SK-N-SH (cell line): ENCODE measurements around the gene TM2D1. TPM values are rescaled to one million over a fixed set of nuclear protein-coding genes. Genes with fewer than 3 reads are reported as not detected.

Experiments used
- CTCF ChIA-PET: fragments of 300-600, 350-600 bp; formaldehyde crosslinking; extraction: SDS; loops from one replicate; lab custom pipeline; 2021; lab: Yijun Ruan, JAX
- POLR2A ChIA-PET: fragments of 350-600 bp; sonication (Branson Sonifier 250); formaldehyde crosslinking; extraction: SDS; loops from one replicate; lab custom pipeline; 2020; ENCODE audit warnings: antibody characterized with exemption, inconsistent platforms; lab: Yijun Ruan, JAX
- DNase-seq: peaks from one replicate; pipeline ENCODE4 v3.0.0; 2012
- H2AFZ ChIP-seq: fragments of 200-600 bp; sonication (generic); 2 replicates; pipeline ENCODE4 v1.8.1; 2016; ENCODE audit warnings: antibody characterized with exemption, mild to moderate bottlenecking, low read depth
- H3F3A ChIP-seq: fragments of 200-600 bp; sonication (generic); replicated peaks from 2 replicates; pipeline ENCODE3; 2016; ENCODE audit warnings: antibody characterized with exemption, mild to moderate bottlenecking; ENCODE audit not compliant: insufficient read depth
- H3K27ac ChIP-seq, 2 experiments: fragments of 200-500 bp in 1 of 2; fragments of 200-600 bp in 1 of 2; sonication (Bioruptor generic) in 1 of 2; sonication (generic), shearing (Covaris generic) in 1 of 2; 2 replicates each; pipeline versions ENCODE4 v1.5.1 to v1.6.1; 2014 to 2016; ENCODE audit warnings: low read depth in 2 of 2, inconsistent platforms in 1 of 2, low read length in 1 of 2, mild to moderate bottlenecking in 1 of 2, mixed read lengths in 1 of 2
- H3K27me3 ChIP-seq: fragments of 200-600 bp; sonication (generic), shearing (Covaris generic); 2 replicates; pipeline ENCODE4 v1.6.1; 2016; ENCODE audit warnings: mixed run types; ENCODE audit not compliant: insufficient read depth
- H3K36me3 ChIP-seq, 2 experiments: fragments of 200-500 bp in 1 of 2; fragments of 200-600 bp in 1 of 2; sonication (Bioruptor generic) in 1 of 2; sonication (generic) in 1 of 2; replicated peaks in 1 of 2; 2 replicates each; pipeline versions ENCODE3 to v1.5.1; 2014 to 2016; ENCODE audit warnings: low read length in 1 of 2, mild to moderate bottlenecking in 1 of 2; ENCODE audit not compliant: insufficient read depth in 2 of 2, control insufficient read depth in 1 of 2
- H3K4me1 ChIP-seq, 2 experiments: fragments of 200-500 bp in 1 of 2; fragments of 200-600 bp in 1 of 2; sonication (Bioruptor generic) in 1 of 2; sonication (generic), shearing (Covaris generic) in 1 of 2; 2 replicates each; pipeline versions ENCODE4 v1.5.1 to v1.6.1; 2014 to 2016; ENCODE audit warnings: low read depth in 1 of 2, low read length in 1 of 2, mixed run types in 1 of 2; ENCODE audit not compliant: insufficient read depth in 2 of 2, control insufficient read depth in 1 of 2
- H3K4me2 ChIP-seq: fragments of 200-600 bp; sonication (generic), shearing (Covaris generic); 2 replicates; pipeline ENCODE4 v1.6.1; 2017; ENCODE audit warnings: mixed run types
- H3K4me3 ChIP-seq, 2 experiments: fragments of 200-500 bp in 1 of 2; fragments of 200-600 bp in 1 of 2; sonication (Bioruptor generic) in 1 of 2; sonication (generic), shearing (Covaris generic) in 1 of 2; 2 replicates each; pipeline versions ENCODE4 v1.5.1 to v1.8.1; 2014 to 2016; ENCODE audit warnings: low read depth in 2 of 2, inconsistent platforms in 1 of 2, low read length in 1 of 2, mild to moderate bottlenecking in 1 of 2, mixed read lengths in 1 of 2, moderate library complexity in 1 of 2
- H3K79me2 ChIP-seq: fragments of 200-600 bp; sonication (generic); 2 replicates; pipeline ENCODE4 v1.8.1; 2017; ENCODE audit warnings: mild to moderate bottlenecking; ENCODE audit not compliant: insufficient read depth
- H3K9ac ChIP-seq: fragments of 200-600 bp; sonication (generic); 2 replicates; pipeline ENCODE4 v1.6.1; 2017; ENCODE audit warnings: mixed run types
- H3K9me2 ChIP-seq: fragments of 200-600 bp; sonication (generic); 2 replicates; pipeline ENCODE4 v1.6.1; 2017; ENCODE audit warnings: mixed run types
- H3K9me3 ChIP-seq: fragments of 200-600 bp; sonication (generic); 2 replicates; pipeline ENCODE4 v1.6.1; 2017; ENCODE audit warnings: mixed run types, mild to moderate bottlenecking, moderate library complexity
- H4K20me1 ChIP-seq: fragments of 200-600 bp; sonication (generic); 2 replicates; pipeline ENCODE4 v1.6.1; 2017; ENCODE audit warnings: mild to moderate bottlenecking, mixed run types; ENCODE audit not compliant: insufficient read depth
- ELF1 ChIP-seq: IDR thresholded peaks from 2 replicates; pipeline ENCODE4 v1.4.0; 2012
- EZH2phosphoT487 ChIP-seq: fragments of 200-600 bp; sonication (generic); IDR thresholded peaks from 2 replicates; pipeline ENCODE4 v1.6.1; 2017; ENCODE audit warnings: low read depth, mixed run types, mild to moderate bottlenecking, antibody characterized with exemption, moderate library complexity, borderline replicate concordance
- FOSL2 ChIP-seq: IDR thresholded peaks from 2 replicates; pipeline ENCODE4 v1.4.0; 2012; ENCODE audit warnings: low read depth, mild to moderate bottlenecking, moderate library complexity, borderline replicate concordance
- GABPA ChIP-seq: IDR thresholded peaks from 2 replicates; pipeline ENCODE4 v1.4.0; 2012; ENCODE audit warnings: low read depth, mild to moderate bottlenecking
- IRF3 ChIP-seq: fragments of 150-350 bp; IDR thresholded peaks from 2 replicates; pipeline ENCODE4 v1.6.1; 2016; ENCODE audit warnings: mild to moderate bottlenecking, low read depth, low read length
- MAX ChIP-seq: IDR thresholded peaks from 2 replicates; pipeline ENCODE4 v1.4.0; 2012; ENCODE audit warnings: low read depth
- MEF2A ChIP-seq: IDR thresholded peaks from 2 replicates; pipeline ENCODE4 v1.4.0; 2012; ENCODE audit warnings: low read depth, borderline replicate concordance
- NRF1 ChIP-seq: IDR thresholded peaks from 2 replicates; pipeline ENCODE4 v1.6.1; 2012; ENCODE audit warnings: low read depth, mild to moderate bottlenecking, low read length
- RAD21 ChIP-seq: IDR thresholded peaks from 2 replicates; pipeline ENCODE4 v1.6.1; 2012; ENCODE audit warnings: mild to moderate bottlenecking, low read length
- RFX5 ChIP-seq: IDR thresholded peaks from 2 replicates; pipeline ENCODE4 v1.6.1; 2012; ENCODE audit warnings: mild to moderate bottlenecking, improper control_type of control experiment, low read length
- RXRA ChIP-seq: IDR thresholded peaks from 2 replicates; pipeline ENCODE4 v1.4.0; 2012; ENCODE audit warnings: low read depth, mild to moderate bottlenecking, borderline replicate concordance
- SIN3A ChIP-seq: IDR thresholded peaks from 2 replicates; pipeline ENCODE4 v1.6.1; 2012; ENCODE audit warnings: low read depth, mild to moderate bottlenecking, low read length, moderate library complexity, borderline replicate concordance
- TAF1 ChIP-seq: IDR thresholded peaks from 2 replicates; pipeline ENCODE4 v1.6.1; 2012; ENCODE audit warnings: low read depth, mild to moderate bottlenecking, low read length, moderate library complexity, borderline replicate concordance
- USF1 ChIP-seq: IDR thresholded peaks from 2 replicates; pipeline ENCODE4 v1.4.0; 2012; ENCODE audit warnings: low read depth, borderline replicate concordance
- WGBS: methylation state at CpG from one replicate; pipeline ENCODE4 v1.1.6; 2017; ENCODE audit warnings: low lambda C conversion rate; 5-methylcytosine and 5-hydroxymethylcytosine counted together
- polyA plus RNA-seq, 3 experiments: library from polyadenylated mRNA; depleted of rRNA; stranded (reverse); fragments of >200 nt; gene quantifications; 2 replicates each; pipeline ENCODE4 v1.2.3, GENCODE V29; 2012

Gene TM2D1
- polyA plus RNA-seq, 1 of the 3 experiments (the other 2 are of a cell fraction), result 58.6 TPM

GRCh38 chr1:61749574-61749973 is 24.6 kb upstream of the TM2D1 start:
- Histone ChIP-seq H2AFZ (no peak overlapping the region), H3K9me3 (no peaks in the 10 kb centered on the region), H3K9ac (no peak overlapping the region), H3K36me3 (no peaks in the 10 kb centered on the region), H3K4me1 (peaks cover 0 to 5% of the 10 kb centered on the region in 2 experiments; a peak in 1 of 4 replicates), H3K4me3 (no peak overlapping the region), H3K27me3 (no peaks in the 10 kb centered on the region), H3F3A (peaks cover 3% of the 10 kb centered on the region), H3K9me2 (no peaks in the 10 kb centered on the region), H3K79me2 (peaks cover 3% of the 10 kb centered on the region), H3K27ac (no peak overlapping the region), H4K20me1 (no peaks in the 10 kb centered on the region), H3K4me2 (no peak overlapping the region)
- POLR2A ChIA-PET, result no interaction called here
- CTCF ChIA-PET, result interaction anchor here (1.3 kb wide), 1 partner anchor 11 kb away, joined by 3 read pairs; no protein-coding TSS in a partner anchor
- WGBS, result 86% methylated on average over 2 of the region's 2 CpGs
- TF ChIP-seq RXRA, result no peak
- no peak for TF ChIP-seq SIN3A
- no peak for TF ChIP-seq MEF2A
- TF ChIP-seq GABPA, result no peak
- TF ChIP-seq RFX5, result no peak
- no peak for TF ChIP-seq USF1
- TF ChIP-seq IRF3, result no peak
- TF ChIP-seq MAX, result no peak
- TF ChIP-seq RAD21, result no peak
- no peak for TF ChIP-seq TAF1
- no peak for TF ChIP-seq FOSL2
- DNase-seq, result no peak

- no peak for TF ChIP-seq MEF2A
- TF ChIP-seq EZH2phosphoT487, result no peak
- TF ChIP-seq ELF1, result no peak
- no peak for TF ChIP-seq NRF1
- H3F3A ChIP-seq, result peaks cover 3% of the 10 kb centered on the region
- no peak overlapping the region for H3K9ac ChIP-seq
- no peak overlapping the region for H2AFZ ChIP-seq
- 95% methylated on average over 4 of the region's 4 CpGs for WGBS
- POLR2A ChIA-PET, result no interaction called here
- CTCF ChIA-PET, result no interaction called here
- no peak overlapping the region for H3K27ac ChIP-seq
- no peak overlapping the region for H3K4me3 ChIP-seq
- H4K20me1 ChIP-seq, result no peaks in the 10 kb centered on the region
- H3K9me3 ChIP-seq, result no peaks in the 10 kb centered on the region
- peaks cover 6% of the 10 kb centered on the region for H3K79me2 ChIP-seq
- H3K36me3 ChIP-seq, result no peaks in the 10 kb centered on the region
- H3K4me2 ChIP-seq, result no peak overlapping the region
- no peak for DNase-seq
- peaks cover 4 to 5% of the 10 kb centered on the region in 2 experiments; a peak in 2 of 4 replicates for H3K4me1 ChIP-seq
- no peaks in the 10 kb centered on the region for H3K9me2 ChIP-seq
- no peaks in the 10 kb centered on the region for H3K27me3 ChIP-seq
Measured at GRCh38 chr1:61748566-61748965, 23.6 kb upstream of the TM2D1 start.
